Left cardiac atrium (tissue), 4 donors: Measurements from ENCODE around the gene TMEM156. TPM values are rescaled to one million over a fixed set of nuclear protein-coding genes. Genes with fewer than 3 reads are reported as not detected.
"Not testable (repeated sequence)": the region's sequence is repeated elsewhere in the genome, so short reads cannot be mapped to it uniquely, and the experiment has no call there.

ENCODE experiments used
- ATAC-seq, 2 donors: fragments of 200-7000 bp; cut with Tn5 transposase; one replicate each; pipeline ENCODE4 v1.9.1; 2020; ENCODE audit warnings: mild to moderate bottlenecking in 2 of 2, moderate library complexity in 2 of 2
- DNase-seq: peaks from one replicate; pipeline ENCODE4 v3.0.0-alpha.2; 2020
- intact Hi-C, 2 donors: fragments of 100-400 bp; cut with DNase I; formaldehyde crosslinking; loops; one replicate each; pipeline versions ENCODE4 v1.14.1 to v1.15.1; 2022 to 2023
- total RNA-seq, 2 donors: library from RNA; stranded (reverse); fragmentation: NEBNext Ultra II Directional; extraction: Animal tissue kit (Norgen Biotek cat#: 25700); gene quantifications; one replicate each; pipeline ENCODE4 v1.2.1, GENCODE V29; 2021
- donor health status: DM: no; HTN: yes; CAD: no.
- donor health status: DM: no; HTN: yes; CAD: no; lungs with severe emphysema.
- donor health status: DM: yes; HTN: yes; CAD: no.
- donor health status: Dilated cardiomyopathy.

Gene TMEM156
- total RNA-seq, 2 donors from 2014 or later: 0.47 TPM; not detected in 1

DNA sequence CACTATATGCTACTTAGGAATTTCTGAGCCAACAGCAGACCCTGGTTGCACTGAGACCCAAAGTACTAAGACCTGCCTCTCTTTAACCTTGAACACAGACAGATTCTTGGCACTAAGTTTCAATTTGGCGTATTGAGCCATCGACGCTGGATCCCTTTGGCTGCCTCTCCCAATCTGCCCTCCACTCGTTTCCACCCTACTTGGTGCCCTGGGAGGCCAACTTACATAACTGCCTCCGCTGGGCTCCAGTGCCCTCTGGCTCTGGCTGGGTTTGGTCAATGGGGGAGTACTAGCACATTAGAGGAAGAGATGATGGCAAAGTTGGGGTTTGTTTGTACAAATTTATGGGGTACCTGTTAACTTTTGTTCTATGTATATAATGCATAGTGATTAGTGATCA is 63.5 kb downstream of the TMEM156 start:
- ATAC-seq (peak in 1 of 2 donors; percentile 38), DNase-seq (no peak)
- intact Hi-C loops: no loop called here

DNA sequence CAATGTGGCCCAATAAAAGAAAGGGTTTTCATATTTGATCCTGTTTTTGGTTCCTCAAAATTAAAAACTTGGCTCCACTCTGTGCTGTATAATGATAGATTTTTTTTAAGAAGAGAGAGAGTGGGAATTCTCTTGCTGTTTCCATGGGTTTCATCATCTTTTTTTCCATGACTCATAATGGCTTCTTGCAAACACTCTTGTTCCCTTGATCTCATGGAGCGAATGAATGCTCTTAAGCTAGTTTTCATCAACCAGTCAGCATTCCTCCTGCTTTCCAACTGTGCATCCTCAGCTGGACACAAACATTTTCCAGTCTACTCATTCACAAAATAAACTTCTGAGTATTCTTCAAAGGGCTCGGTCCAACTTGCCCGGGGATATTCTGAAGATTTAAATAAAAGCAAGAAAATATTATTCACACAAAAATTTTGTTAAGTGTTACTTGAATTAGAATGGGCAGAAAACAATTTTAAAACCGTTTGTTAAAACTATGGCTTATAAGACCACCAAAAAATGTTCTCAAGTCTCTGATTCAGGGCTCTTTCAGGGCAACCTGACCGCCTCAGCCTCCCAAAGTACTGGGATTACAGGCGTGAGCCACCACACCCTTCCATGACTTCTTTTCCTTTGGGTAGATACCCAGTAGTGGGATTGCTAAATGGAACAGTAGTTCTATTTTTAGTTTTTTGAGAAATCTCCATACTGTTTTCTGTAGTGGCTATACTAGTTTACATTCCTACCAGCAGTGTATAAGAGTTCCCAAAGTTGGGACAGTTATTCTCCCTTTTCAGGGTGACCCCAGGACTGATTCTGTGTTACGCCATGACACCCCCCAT is 64.7 kb downstream of the TMEM156 start:
- intact Hi-C loops: no loop called here
- ATAC-seq (peak in 1 of 2 donors; percentile 91), DNase-seq (no peak)

DNA sequence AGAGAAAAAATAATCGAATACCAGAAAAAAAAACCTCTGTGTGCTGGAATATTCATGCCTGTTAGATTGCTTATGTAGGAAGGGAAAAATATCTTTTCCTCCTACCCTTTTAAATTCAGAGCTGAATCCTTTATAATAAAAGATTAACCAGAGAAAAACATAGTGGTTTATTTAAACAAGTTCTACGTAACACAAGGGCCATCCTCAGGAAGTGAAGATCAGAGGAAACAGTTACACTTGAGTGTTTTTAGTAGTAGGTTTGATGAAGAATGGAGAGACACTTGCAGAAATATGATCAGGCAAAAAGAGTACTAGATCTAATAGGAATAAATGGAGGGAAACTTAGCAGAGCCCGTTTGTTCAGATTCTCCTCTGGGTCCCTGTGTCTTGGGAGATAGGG is 66.3 kb downstream of the TMEM156 start:
- intact Hi-C loops: no loop called here
- ATAC-seq: no peak
- no peak for DNase-seq

DNA sequence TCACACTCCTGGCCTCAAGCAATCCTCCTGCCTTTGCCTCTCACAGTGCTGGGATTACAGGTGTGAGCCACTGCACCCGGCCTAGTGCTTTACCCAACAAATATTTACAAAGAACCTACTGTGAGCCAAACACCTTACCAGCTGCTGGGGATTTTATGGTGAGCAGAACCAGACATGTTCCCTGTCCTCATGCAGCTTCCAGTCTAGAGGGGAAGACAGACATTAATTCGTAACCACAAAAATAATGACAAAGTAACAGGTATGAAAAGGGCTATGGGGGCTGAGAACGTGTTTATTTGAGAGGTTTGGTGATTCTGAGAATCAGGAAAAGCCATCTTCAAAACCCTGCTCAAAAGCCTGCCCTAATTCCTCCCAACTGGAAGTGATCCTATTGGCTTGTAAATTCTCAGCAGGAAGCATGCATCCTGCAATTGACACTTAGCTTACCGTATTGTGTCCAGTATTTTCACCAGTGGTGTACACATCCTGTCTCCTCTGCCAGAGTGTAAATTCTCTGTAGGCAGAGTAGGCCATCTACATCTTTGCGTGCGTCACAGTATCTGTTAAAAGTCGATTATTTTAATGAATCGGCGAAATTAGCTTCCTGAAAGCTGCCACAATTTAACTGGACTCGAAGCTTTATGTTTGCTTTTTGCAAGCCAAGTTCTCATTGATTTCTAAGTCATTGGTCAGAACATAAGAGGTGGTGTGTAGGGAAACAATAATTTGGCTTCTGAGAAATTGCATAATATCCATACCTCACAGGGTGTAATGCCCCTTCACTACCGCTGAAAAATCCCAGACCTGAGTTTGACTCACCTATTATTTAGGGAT is 67.0 kb downstream of the TMEM156 start:
- DNase-seq (no peak), ATAC-seq (no peak)
- intact Hi-C loops: no loop called here

DNA sequence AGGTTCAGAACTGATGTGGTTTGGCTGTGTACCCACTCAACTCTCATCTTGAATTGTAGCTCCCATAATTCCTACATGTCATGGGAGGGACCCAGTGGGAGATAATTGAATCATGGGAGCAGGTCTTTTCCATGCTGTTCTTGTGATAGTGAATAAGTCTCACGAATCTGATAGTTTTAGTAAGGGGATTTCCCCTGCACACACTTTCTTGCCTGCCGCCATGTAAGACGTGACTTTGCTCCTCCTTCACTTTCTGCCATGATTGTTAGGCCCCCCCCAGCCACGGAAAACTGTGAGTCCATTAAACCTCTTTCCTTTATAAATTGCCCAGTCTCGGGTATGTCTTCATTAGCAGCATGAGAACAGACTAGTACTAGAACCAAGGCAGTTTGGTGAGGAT is 73.0 kb downstream of the TMEM156 start:
- intact Hi-C loops, ATAC-seq: not testable (repeated sequence)

DNA sequence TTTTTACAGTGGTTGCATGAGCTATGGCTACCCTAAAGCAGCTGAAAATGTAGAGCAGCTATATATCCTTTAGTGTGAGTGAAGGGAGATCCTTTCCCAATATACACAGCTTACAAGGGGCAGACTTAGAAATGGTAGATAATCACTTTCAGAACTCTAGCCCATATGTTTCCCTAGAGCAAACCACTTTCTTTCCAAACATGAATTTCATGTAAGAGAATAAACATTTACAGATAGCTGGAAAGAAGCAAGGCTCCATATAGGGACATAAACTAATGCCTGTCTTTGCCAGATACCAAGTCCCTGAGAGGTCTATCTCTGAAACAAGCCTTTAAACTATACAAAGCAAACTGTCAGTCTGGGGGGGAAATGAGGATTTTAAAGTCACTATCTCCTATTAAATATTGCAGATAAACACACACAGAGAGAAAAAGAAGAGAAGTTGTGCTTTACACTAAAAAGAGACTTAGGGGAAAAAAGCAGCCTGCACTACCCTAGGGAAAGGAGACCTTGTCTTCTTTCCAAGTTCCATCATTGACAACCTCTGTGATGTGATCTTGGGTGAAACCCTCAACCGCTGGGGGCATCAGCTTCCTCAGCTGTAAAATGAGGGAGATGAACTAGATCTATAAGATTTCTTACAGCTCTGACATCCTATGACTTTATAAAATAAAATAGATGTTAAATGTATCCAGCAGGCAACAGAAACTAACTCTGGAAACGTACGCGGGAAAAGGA is 73.6 kb downstream of the TMEM156 start:
- DNase-seq: no peak
- intact Hi-C loops: no loop called here
- ATAC-seq: no peak

More for the DNA sequence above, 73.0 kb downstream of the TMEM156 start:
- DNase-seq: not testable (repeated sequence)

DNA sequence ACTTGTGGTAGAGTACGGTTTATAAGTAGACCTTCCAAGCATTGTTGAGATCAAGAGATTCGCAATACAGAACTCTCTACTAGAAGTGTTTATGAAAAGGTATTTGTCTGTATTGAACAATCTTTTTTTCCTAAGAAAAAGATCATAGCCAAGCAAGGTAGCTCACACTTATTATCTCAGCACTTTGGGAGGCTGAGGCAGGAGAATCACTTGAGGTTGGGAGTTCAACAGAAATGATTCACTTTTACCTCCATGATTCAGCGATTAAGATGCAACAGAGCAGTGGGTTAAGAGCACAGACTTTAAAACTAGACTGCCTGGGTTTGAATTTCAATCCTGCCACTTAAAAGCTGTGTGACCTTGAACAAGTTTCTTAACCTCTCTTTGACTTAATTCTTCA is 74.3 kb downstream of the TMEM156 start:
- ATAC-seq (no peak), DNase-seq (no peak)
- intact Hi-C loops: no loop called here

DNA sequence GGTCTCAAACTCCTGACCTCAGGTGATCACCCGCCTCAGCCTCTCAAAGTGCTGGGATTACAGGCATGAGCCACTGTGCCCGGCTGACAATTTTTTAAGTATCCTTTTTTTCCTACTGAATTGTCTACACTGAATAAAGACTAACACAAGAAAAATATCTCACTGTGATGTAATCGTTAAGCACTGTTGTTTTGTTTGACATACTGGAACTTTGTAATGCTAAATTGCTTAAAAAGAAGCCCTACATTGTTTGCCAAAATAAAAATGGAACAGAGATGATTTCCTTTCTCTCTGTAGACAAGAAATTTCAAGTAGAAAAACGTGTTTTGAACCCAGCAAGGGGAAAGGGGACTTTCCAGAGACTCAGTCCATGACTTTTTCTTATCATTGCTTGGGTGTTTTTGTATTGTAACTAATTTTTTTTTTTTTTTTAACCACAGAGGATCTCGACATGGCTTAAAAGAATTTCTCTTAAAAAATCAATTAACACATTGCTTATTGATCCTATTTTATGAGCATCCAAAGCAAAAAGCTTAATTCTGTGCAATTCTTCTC is 74.9 kb downstream of the TMEM156 start:
- DNase-seq: no peak
- no peak for ATAC-seq
- intact Hi-C loops: no loop called here

DNA sequence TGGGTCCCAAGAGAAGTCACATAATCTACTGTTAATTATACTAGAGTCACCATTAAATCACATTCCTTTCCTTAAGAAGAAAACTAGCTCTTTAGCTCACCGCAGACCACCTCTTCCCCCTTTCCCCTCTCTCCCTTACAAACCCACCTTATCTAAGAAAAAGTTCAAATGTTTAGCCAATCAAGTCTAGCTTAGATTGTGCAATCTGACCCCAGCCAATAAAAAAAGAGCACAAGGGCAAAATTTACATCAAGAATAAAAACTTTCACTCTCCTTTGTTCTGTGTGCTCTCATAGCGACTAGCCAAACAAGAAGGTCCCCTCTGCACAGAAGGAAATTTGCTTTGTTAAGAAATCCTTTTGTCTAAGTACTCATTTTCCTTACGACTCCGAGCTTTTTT is 76.3 kb downstream of the TMEM156 start:
- intact Hi-C loops: no loop called here
- DNase-seq: no peak
- ATAC-seq: no peak

DNA sequence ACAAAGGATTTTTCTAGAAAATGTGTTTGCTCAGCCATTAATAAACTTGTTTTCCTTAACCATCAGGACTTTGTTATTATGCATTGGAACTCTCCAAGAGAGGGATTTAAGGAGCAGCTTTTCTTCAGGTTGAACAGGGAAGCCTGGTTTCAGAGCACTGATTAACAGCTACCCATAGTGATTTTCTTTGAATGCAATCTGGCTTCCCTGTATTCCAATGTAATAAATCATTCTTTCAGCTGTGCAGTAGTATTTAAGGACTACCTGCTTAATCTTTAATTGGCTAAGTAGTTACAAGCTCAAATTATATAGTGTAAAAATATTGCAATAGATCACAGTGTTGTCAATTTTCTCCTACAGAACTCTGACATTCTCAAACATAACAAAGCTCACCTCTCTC is 77.5 kb downstream of the TMEM156 start:
- no peak for DNase-seq
- intact Hi-C loops: no loop called here
- no peak for ATAC-seq

DNA sequence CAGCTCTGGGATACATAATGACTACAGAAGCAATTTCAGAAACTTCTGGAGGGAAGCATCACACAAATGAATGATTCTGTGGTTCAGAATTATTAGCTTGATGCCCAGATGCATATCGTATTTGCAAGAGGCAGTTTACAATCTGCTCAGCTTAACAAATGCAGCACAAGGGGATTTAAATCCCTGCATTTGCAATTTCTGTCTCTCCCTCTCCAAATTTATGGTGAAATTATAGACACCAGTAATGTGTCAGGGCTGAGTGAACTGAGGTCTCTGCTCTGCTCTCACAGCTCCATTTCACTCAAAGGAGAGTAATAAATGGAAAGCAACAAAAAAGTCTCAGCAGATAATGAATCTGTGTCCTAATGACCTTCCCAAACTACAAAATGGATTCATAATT is 80.2 kb downstream of the TMEM156 start:
- intact Hi-C loops: no loop called here
- no peak for ATAC-seq

DNA sequence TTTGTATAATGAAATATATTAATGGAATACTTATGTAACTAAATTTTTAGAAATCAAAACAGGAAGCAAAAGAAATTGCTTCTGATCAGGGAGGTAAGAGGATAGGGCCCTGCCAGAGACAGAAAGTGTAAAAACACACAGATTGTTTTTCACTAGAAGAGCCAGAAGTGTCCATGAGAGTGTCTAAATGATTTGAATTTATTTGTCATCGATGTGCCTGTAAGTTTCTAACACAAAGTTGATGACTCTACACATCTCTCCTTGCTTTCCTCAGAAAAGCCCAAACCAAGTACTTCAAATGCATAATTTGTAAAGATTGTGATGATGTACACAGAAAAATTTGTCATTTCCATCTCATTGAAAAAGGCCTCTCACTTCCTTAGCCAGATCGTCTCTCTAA is 80.6 kb downstream of the TMEM156 start:
- no peak for DNase-seq
- no peak for ATAC-seq
- intact Hi-C loops: no loop called here

More for the DNA sequence above, 80.2 kb downstream of the TMEM156 start:
- DNase-seq: no peak

DNA sequence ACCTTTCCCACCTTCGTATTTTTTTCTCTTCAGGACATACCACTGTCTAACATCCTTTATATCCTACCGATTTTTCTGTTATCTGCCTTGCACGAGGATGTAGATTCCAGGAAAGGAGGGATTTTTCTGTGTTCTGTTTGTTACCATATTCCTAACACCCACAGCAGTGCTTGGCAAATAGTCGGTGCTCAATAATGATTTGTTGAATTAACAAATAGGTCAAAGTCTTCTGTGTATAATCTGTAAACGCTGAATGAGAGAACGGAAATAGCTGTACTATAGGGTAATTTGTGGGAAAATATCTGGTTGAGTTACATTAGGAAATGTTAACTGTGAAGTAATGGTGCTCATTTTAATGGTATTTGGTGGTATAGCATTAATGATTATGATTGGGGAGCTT is 81.5 kb downstream of the TMEM156 start:
- ATAC-seq: no peak
- DNase-seq: no peak
- intact Hi-C loops: no loop called here

DNA sequence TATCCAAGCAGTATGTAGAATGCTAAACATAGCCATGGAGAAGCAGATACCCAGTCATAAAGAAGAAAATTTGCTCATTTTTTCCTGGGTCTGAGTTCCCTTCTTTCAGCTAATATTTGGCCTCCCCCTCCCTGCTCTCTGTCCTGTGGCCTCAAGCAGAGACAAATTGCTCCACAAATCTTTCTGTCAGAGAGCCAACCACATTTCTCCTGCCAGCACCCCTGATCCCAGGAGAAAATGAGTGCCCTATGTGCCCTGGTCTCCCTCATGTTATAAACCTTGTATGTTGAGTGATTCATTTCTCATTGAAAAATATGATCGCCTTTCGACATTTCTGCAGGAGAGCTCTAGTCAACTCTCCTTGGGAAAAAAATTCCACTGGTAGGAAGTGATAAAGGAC is 82.0 kb downstream of the TMEM156 start:
- ATAC-seq (no peak), DNase-seq (no peak)
- intact Hi-C loops: no loop called here

DNA sequence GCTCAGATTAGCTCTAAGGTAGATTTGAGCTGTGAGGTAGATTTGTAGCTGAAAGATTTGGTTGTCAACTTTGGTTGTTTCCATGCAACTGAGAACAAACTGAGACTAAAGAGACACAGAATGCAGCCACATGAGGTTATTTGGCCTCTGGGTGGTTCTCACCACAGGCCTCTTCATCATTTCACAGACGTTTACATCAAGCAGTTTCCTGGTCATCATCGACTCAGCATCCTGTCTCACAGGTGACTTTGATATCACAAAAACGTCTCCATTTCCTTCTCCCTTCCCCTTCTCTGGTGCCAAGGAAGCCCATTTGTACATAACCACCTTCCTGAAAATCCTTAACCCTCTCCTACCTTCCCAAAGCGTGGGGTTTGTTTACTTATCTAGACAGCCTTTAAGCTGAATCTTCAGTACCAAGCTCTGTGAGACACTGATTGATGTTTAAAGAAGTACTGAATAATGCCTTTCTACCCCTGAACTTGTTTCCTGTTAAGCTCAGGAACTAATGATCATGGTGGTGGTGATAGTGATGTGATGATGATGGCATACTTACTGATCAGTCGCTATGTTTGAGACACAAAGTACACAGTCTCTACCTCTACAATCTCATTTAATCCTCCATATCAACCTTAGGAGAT is 82.7 kb downstream of the TMEM156 start:
- intact Hi-C loops: no loop called here
- DNase-seq (no peak), ATAC-seq (no peak)

DNA sequence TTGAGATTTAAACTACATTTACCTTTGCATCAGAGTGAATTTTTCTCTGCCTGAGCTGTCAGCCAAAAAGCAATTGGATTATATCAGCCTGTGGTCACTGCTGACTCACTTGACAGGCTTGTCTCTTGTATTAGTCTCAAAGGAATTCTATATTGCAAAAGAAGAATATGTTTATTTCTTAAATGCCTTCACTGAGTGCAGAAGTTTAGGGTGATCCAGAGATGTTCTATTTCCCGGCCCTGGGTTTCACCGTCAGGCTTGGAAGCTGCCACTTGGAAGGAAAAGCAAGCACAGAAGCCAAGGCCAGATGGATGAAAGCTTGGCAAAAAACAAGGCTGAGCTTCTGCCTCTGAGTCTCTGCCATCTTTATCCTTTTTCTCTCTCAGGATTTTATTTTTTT is 83.7 kb downstream of the TMEM156 start:
- ATAC-seq: peak; percentile 72 to 90
- peak; percentile 31 for DNase-seq
- intact Hi-C loops: no loop called here

DNA sequence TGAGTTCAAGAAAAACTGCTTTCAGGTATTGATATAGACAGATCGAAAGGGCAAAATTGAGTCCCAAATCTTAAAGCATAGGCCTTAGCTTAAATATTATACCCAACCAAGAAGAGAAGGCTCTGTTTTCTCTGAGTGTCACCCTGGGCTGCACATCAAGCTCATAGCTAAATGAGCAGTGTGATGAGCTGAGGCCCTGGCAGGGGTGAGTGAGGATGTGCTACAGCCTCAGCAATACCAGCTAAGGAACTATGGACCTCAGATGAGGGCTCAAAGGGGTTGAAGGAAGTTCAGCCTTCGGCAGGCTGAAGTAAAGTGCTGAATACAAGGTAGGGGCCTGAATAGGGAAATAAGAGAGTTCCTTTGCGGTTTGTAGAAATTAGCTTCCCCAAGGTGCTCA is 85.3 kb downstream of the TMEM156 start:
- no peak for ATAC-seq
- DNase-seq: no peak
- intact Hi-C loops: no loop called here

DNA sequence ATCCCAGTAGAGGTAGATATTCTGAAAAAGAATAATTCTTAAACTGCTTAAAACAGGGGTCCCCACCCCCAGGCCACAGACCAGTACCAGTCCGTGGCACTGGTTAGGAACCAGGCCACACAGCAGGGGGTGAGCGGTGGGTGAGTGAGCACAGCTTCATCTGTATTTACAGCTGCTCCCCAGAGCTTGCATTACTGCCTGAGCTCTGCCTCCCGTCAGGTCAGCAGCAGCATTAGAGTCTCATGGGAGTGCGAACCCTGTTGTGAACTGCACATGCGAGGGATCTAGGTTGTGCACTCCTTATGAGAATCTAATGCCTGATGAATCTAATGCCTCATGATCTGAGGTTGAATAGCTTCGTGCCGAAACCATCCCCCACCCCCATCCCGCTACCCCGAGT is 87.8 kb downstream of the TMEM156 start:
- intact Hi-C loops: no loop called here
- DNase-seq (no peak), ATAC-seq (no peak)

DNA sequence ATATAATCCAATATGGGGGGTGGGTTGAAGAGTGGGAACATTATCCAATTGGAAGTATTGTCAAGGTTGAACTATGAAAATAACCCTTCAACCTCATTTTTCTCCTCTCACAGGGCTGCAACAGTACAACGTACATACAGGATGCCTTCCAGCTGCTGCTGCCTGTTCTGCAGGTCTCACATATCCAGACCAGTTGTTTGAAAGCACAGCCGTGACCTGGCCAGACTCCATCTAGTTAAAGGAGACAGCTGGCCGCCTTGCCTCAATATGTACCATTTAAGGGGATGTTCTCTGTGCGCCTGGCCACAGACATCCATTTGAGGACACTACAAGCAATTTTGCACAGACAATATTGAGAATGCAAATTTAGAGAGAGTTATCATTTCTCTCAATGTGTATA is 88.9 kb downstream of the TMEM156 start:
- intact Hi-C loops: no loop called here
- ATAC-seq (peak in 1 of 2 donors; percentile 70), DNase-seq (peak; percentile 23)
